Stimulated activated CD8-positive, alpha-beta memory T cell treated with anti-CD3 and anti-CD28 coated beads, Interleukin-7, amount 100 ng/mL, for 48 hours (primary cell): Measurements from ENCODE around the gene LRRC14B.
"Not testable (repeated sequence)": the region's sequence is repeated elsewhere in the genome, so short reads cannot be mapped to it uniquely, and the experiment has no call there.

ENCODE experiments used
- DNase-seq, 2 donors: peaks; one replicate each; pipeline ENCODE4 v3.0.0-alpha.2; 2020; ENCODE audit warnings: low read depth in 1 of 2; ENCODE audit errors: extremely low read depth in 1 of 2

Gene LRRC14B

GRCh38 chr5:190366-191035 lies 794 bp upstream of the LRRC14B start:
- DNase-seq = no peak

GRCh38 chr5:191949-192690 lies 825 bp downstream of the LRRC14B start:
- DNase-seq = no peak

- DNase-seq = no peak
These were observed 1.3 kb downstream of the LRRC14B start for GRCh38 chr5:192691-192969.

GRCh38 chr5:192970-193831 lies 1.9 kb downstream of the LRRC14B start:
- DNase-seq = no peak

- no peak for DNase-seq
These were observed 2.8 kb downstream of the LRRC14B start for GRCh38 chr5:194102-194501.

GRCh38 chr5:194603-195209 lies 3.4 kb downstream of the LRRC14B start:
- DNase-seq = no peak

GRCh38 chr5:195401-196160 lies 4.3 kb downstream of the LRRC14B start:
- no peak for DNase-seq

GRCh38 chr5:196350-196749 lies 5.1 kb downstream of the LRRC14B start:
- DNase-seq = no peak

GRCh38 chr5:197031-197430 lies 5.7 kb downstream of the LRRC14B start:
- not testable (repeated sequence) for DNase-seq

GRCh38 chr5:197892-198489 lies 6.7 kb downstream of the LRRC14B start:
- DNase-seq = no peak

GRCh38 chr5:198516-199196 lies 7.4 kb downstream of the LRRC14B start:
- DNase-seq = no peak

GRCh38 chr5:199197-199949 lies 8.1 kb downstream of the LRRC14B start:
- DNase-seq = no peak

GRCh38 chr5:199950-200645 lies 8.8 kb downstream of the LRRC14B start:
- no peak for DNase-seq

GRCh38 chr5:200985-201384 lies 9.7 kb downstream of the LRRC14B start:
- no peak for DNase-seq

- no peak for DNase-seq
These were observed 10.4 kb downstream of the LRRC14B start for GRCh38 chr5:201672-202071.

GRCh38 chr5:203246-203930 lies 12.1 kb downstream of the LRRC14B start:
- no peak for DNase-seq

GRCh38 chr5:204001-204400 lies 12.7 kb downstream of the LRRC14B start:
- DNase-seq = no peak

GRCh38 chr5:204462-204861 lies 13.2 kb downstream of the LRRC14B start:
- DNase-seq = no peak
